K562 (cell line): ENCODE results near the gene RHOB.

ENCODE experiments used
- CHD2 ChIP-seq: IDR thresholded peaks from 2 replicates; pipeline ENCODE4 v1.6.1; 2011; ENCODE audit warnings: low read depth, low read length
- CTCF ChIP-seq, 3 experiments: IDR thresholded peaks in 2 of 3; conservative IDR thresholded peaks in 1 of 3; 2 replicates each; pipeline ENCODE4 v1.5.1; 2011 to 2012; ENCODE audit warnings: low read length in 3 of 3, mild to moderate bottlenecking in 3 of 3, control low read depth in 2 of 3, improper control_type of control experiment in 1 of 3, inconsistent platforms in 1 of 3, low read depth in 1 of 3, mixed read lengths in 1 of 3, moderate library complexity in 1 of 3; ENCODE audit not compliant: insufficient read depth in 2 of 3
- EGR1 ChIP-seq: fragments of 450-650 bp; conservative IDR thresholded peaks from 2 replicates; pipeline ENCODE4 v1.6.1; 2017; ENCODE audit warnings: mild to moderate bottlenecking
- ERF ChIP-seq: fragments of 450-650 bp; formaldehyde crosslinking; IDR thresholded peaks from 2 replicates; pipeline ENCODE4 v1.4.0; 2020; ENCODE audit warnings: mild to moderate bottlenecking, mixed read lengths
- GATAD2B ChIP-seq: fragments of 450-650 bp; IDR thresholded peaks from 2 replicates; pipeline ENCODE4 v1.6.1; 2017; ENCODE audit warnings: mild to moderate bottlenecking, borderline replicate concordance
- IRF2 ChIP-seq: sonication (generic); formaldehyde crosslinking; IDR thresholded peaks from 2 replicates; pipeline ENCODE4 v1.8.1; 2022; ENCODE audit warnings: mild to moderate bottlenecking, missing genetic modification reagents
- NFE2L1 ChIP-seq: fragments of 450-650 bp; IDR thresholded peaks from 2 replicates; pipeline ENCODE4 v1.6.1; 2016; ENCODE audit warnings: missing genetic modification characterization, low read depth, mild to moderate bottlenecking, missing compliant biosample characterization, moderate library complexity, borderline replicate concordance
- POLR2A ChIP-seq: fragments of 450-650 bp; conservative IDR thresholded peaks from 2 replicates; pipeline ENCODE4 v1.6.1; 2016
- POLR2AphosphoS2 ChIP-seq: IDR thresholded peaks from 2 replicates; pipeline ENCODE4 v1.6.1; 2012; ENCODE audit warnings: low read length, improper control_type of control experiment
- SMAD1 ChIP-seq: fragments of 150-350 bp; IDR thresholded peaks from 2 replicates; pipeline ENCODE4 v1.6.1; 2014; ENCODE audit warnings: low read length, low read depth; ENCODE audit not compliant: partially characterized antibody
- SPI1 ChIP-seq: IDR thresholded peaks from 2 replicates; pipeline ENCODE4 v1.6.1; 2011; ENCODE audit warnings: low read depth, low read length, control low read depth, borderline replicate concordance
- TCF7L2 ChIP-seq: fragments of 150-350 bp; IDR thresholded peaks from 2 replicates; pipeline ENCODE4 v1.6.1; 2016; ENCODE audit warnings: low read depth, mild to moderate bottlenecking, low read length, moderate library complexity
- TF ChIP-seq, protein P1 (sequence below), 2 experiments: fragments of 450-650 bp; IDR thresholded peaks; 2 replicates each; pipeline ENCODE4 v1.6.1; 2016; ENCODE audit warnings: mild to moderate bottlenecking in 2 of 2, borderline replicate concordance in 1 of 2, low read depth in 1 of 2, moderate library complexity in 1 of 2

GRCh38 chr2:20476950-20477349 is 30.1 kb downstream of the RHOB start:
- no peak for TF ChIP-seq SPI1
- TF ChIP-seq POLR2A = no peak
- no peak for TF ChIP-seq GATAD2B
- TF ChIP-seq CTCF (IDR thresholded peaks at IDR 0.05 in 2 of 3, conservative IDR thresholded peaks at IDR 0.05 in 1 of 3; ENCODE audit: insufficient read depth in 2 of 3, low read depth in 1 of 3, low read length in 3 of 3) = no peak
- TF ChIP-seq NFE2L1 (tag) = no peak
- no peak for TF ChIP-seq SMAD1
- TF ChIP-seq EGR1 = no peak
- no peak for TF ChIP-seq IRF2 (CRISPR knock-in tag)
- TF ChIP-seq CHD2 = no peak
- TF ChIP-seq POLR2AphosphoS2 = no peak
- TF ChIP-seq TCF7L2 = no peak
- TF ChIP-seq, protein P1, sequence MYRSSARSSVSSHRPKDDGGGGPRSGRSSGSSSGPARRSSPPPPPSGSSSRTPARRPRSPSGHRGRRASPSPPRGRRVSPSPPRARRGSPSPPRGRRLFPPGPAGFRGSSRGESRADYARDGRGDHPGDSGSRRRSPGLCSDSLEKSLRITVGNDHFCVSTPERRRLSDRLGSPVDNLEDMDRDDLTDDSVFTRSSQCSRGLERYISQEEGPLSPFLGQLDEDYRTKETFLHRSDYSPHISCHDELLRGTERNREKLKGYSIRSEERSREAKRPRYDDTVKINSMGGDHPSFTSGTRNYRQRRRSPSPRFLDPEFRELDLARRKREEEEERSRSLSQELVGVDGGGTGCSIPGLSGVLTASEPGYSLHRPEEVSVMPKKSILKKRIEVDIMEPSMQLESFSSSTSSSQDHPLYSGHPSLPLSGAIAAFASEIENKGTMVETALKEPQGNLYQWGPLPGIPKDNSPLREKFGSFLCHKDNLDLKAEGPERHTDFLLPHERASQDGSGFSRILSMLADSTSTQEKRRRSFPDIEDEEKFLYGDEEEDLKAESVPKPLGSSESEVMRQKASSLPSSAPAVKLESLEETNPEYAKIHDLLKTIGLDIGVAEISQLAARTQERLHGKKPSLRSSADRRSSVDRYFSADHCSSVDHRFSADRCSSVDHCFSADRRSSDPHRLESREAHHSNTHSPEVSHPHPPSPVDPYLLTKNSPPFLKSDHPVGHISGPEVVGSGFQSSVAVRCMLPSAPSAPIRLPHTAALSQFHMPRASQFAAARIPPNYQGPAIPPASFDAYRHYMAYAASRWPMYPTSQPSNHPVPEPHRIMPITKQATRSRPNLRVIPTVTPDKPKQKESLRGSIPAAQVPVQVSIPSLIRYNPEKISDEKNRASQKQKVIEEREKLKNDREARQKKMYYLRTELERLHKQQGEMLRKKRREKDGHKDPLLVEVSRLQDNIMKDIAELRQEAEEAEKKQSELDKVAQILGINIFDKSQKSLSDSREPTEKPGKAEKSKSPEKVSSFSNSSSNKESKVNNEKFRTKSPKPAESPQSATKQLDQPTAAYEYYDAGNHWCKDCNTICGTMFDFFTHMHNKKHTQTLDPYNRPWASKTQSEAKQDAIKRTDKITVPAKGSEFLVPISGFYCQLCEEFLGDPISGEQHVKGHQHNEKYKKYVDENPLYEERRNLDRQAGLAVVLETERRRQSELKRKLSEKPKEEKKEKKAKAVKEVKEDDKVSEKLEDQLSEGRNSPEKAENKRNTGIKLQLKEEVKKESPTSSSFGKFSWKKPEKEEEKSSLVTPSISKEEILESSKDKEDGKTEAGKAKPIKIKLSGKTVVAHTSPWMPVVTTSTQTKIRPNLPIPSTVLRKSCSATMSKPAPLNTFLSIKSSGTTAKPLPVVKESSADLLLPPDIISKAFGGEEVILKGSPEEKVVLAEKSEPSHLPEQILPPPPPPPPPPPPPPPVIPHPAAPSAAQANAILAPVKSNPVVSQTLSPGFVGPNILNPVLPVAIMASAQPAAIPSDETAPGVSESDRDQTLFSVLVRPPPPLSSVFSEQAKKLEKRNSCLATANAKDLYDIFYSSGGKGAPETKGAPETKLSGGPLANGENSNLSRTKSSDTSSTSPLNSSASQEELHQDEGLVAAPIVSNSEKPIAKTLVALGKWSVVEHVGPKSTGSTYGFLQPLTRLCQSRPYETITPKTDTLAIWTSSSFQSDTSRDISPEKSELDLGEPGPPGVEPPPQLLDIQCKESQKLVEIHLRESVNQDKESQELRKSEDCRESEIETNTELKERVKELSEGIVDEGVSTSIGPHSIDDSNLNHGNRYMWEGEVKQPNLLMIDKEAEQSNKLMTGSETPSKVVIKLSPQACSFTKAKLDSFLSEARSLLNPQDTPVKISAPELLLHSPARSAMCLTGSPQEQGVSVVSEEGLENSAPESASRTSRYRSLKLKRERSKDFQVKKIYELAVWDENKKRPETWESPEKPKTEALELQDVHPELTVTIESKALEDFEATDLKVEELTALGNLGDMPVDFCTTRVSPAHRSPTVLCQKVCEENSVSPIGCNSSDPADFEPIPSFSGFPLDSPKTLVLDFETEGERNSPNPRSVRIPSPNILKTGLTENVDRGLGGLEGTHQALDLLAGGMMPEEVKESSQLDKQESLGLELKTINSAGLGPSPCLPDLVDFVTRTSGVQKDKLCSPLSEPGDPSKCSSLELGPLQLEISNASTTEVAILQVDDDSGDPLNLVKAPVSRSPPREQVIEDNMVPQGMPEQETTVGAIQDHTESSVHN (IDR thresholded peaks at IDR 0.05; ENCODE audit: borderline replicate concordance in 1 of 2, low read depth in 1 of 2) = no peak
- no peak for TF ChIP-seq ERF (CRISPR knock-in tag)
